ENCODE measurements around the gene RIN3.

DNA sequence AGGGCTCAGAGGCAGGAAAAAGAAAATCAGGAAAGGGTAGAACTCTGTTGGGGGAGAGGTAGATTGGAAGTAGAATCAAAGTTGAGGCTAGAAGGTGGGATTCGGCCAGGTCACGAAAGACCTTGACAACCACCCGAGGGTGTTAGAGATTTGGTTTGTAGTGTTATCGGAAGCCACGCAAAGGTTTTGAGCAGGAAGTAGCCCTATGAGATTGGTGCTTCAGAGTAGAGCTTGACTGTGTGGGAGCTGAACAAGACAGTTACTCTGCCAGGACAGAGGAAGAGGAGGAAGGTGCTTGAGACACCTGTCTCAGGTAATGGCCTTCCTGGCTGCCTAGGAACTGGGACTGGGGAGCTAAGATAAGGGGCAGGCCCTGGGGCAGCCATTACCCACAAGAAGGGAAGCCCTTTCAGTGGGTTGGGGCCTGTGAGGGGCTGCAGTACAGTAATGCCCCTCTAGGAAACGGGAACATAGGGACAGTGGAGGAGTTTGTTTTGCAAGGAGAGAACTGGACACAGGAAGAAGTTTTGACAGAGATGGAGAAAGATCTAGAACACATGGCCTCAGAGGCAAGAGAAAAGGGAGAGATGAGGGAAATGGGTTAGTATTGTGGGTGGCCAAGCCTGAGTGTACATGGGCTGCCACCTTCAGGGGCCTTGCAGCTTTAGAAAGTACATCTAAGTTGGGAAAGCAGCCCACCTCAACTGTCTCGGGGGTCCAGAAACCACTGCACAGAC is 73.5 kb downstream of the RIN3 start:
- TF ChIP-seq, protein P1, sequence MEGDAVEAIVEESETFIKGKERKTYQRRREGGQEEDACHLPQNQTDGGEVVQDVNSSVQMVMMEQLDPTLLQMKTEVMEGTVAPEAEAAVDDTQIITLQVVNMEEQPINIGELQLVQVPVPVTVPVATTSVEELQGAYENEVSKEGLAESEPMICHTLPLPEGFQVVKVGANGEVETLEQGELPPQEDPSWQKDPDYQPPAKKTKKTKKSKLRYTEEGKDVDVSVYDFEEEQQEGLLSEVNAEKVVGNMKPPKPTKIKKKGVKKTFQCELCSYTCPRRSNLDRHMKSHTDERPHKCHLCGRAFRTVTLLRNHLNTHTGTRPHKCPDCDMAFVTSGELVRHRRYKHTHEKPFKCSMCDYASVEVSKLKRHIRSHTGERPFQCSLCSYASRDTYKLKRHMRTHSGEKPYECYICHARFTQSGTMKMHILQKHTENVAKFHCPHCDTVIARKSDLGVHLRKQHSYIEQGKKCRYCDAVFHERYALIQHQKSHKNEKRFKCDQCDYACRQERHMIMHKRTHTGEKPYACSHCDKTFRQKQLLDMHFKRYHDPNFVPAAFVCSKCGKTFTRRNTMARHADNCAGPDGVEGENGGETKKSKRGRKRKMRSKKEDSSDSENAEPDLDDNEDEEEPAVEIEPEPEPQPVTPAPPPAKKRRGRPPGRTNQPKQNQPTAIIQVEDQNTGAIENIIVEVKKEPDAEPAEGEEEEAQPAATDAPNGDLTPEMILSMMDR (conservative IDR thresholded peaks at IDR 0.05; ENCODE audit: low read depth, low read length), result no peak
- TF ChIP-seq POLR2A (IDR thresholded peaks at IDR 0.05; ENCODE audit: low read depth, low read length) (no peak), RAD21 (IDR thresholded peaks at IDR 0.05; ENCODE audit: low read length) (no peak), CEBPB (IDR thresholded peaks at IDR 0.05; ENCODE audit: low read depth, low read length) (no peak), FOS (IDR thresholded peaks at IDR 0.05; ENCODE audit: low read depth, low read length) (no peak), ELK1 (IDR thresholded peaks at IDR 0.05; ENCODE audit: borderline replicate concordance, low read depth, low read length) (no peak), CHD1 (IDR thresholded peaks at IDR 0.05; ENCODE audit: low read depth, low read length) (no peak)
